K562 (cell line): ENCODE data around the gene NUP133.
"Not testable (repeated sequence)": the region's sequence is repeated elsewhere in the genome, so short reads cannot be mapped to it uniquely, and the experiment has no call there.

Source experiments
- CBX5 ChIP-seq: IDR thresholded peaks from 2 replicates; pipeline ENCODE4 v1.6.1; 2014; ENCODE audit warnings: low read depth, borderline replicate concordance
- HMGN3 ChIP-seq: IDR thresholded peaks from 2 replicates; pipeline ENCODE4 v1.6.1; 2011; ENCODE audit warnings: borderline replicate concordance, low read depth, mild to moderate bottlenecking, mixed read lengths, low read length; ENCODE audit not compliant: insufficient read length; ENCODE audit errors: extremely low read depth
- KHSRP ChIP-seq: fragments of 450-650 bp; IDR thresholded peaks from 2 replicates; pipeline ENCODE4 v1.6.1; 2017
- PATZ1 ChIP-seq: fragments of 250-450 bp; sonication (Bioruptor Pico); IDR thresholded peaks from 2 replicates; pipeline ENCODE4 v1.5.0; 2020; ENCODE audit warnings: mild to moderate bottlenecking, borderline replicate concordance
- POLR2AphosphoS5 ChIP-seq: IDR thresholded peaks from 2 replicates; pipeline ENCODE4 v1.6.1; 2011; ENCODE audit warnings: mild to moderate bottlenecking, low read depth, low read length, moderate library complexity; ENCODE audit not compliant: control insufficient read depth, insufficient read depth
- ZNF282 ChIP-seq: sonication (generic); formaldehyde crosslinking; IDR thresholded peaks from 2 replicates; pipeline ENCODE4 v1.8.1; 2023; ENCODE audit warnings: missing genetic modification reagents
- ZNF780A ChIP-seq: fragments of 250-450 bp; sonication (Bioruptor Pico); IDR thresholded peaks from 2 replicates; pipeline ENCODE4 v1.5.0; 2021; ENCODE audit warnings: mild to moderate bottlenecking

GRCh38 chr1:229402329-229402728, 105.8 kb downstream of the NUP133 start:
- not testable (repeated sequence) for TF ChIP-seq PATZ1 (CRISPR knock-in tag); ZNF780A (CRISPR knock-in tag); KHSRP; HMGN3; CBX5; ZNF282 (CRISPR knock-in tag); POLR2AphosphoS5
